Fibroblast of lung (primary cell): ENCODE measurements around the gene COL7A1.

Experiments
- CTCF ChIP-seq, 2 donors: IDR thresholded peaks in 1 of 2; conservative IDR thresholded peaks in 1 of 2; 1 replicate in 1 of 2; 2 replicates in 1 of 2; pipeline ENCODE4 v1.5.1; 2011 to 2012; ENCODE audit warnings: low read length in 2 of 2, control low read depth in 1 of 2, inconsistent platforms in 1 of 2, low read depth in 1 of 2, mild to moderate bottlenecking in 1 of 2
- EZH2 ChIP-seq: IDR thresholded peaks from 2 replicates; pipeline ENCODE4 v1.5.1; 2012; ENCODE audit warnings: low read length, control low read depth, mild to moderate bottlenecking; ENCODE audit errors: missing control alignments

GRCh38 chr3:48633256-48633655 is 38.1 kb upstream of the COL7A1 start:
- no peak for TF ChIP-seq EZH2
- no peak for TF ChIP-seq CTCF (conservative IDR thresholded peaks at IDR 0.05 in 1 of 2, IDR thresholded peaks at IDR 0.05 in 1 of 2; ENCODE audit: low read depth in 1 of 2, low read length in 2 of 2)
